ENCODE data around the gene ZPR1. TPM values are rescaled to one million over a fixed set of nuclear protein-coding genes. Genes with fewer than 3 reads are reported as not detected.

The ZPR1 gene
- total RNA-seq, 1 experiment from 2014 or later: 105 TPM

GRCh38 chr11:116832350-116833290, 44.8 kb upstream of the ZPR1 start:
- Mint-ChIP-seq H3K36me3 (ENCODE audit: insufficient read depth, unreplicated experiment) (peaks cover 5% of the 10 kb centered on the region), H3K4me1 (ENCODE audit: insufficient read depth, unreplicated experiment) (no peaks in the 10 kb centered on the region), H3K27ac (ENCODE audit: low read depth, unreplicated experiment) (no peak overlapping the region), H3K4me3 (ENCODE audit: unreplicated experiment) (no peak overlapping the region), H3K9me3 (ENCODE audit: unreplicated experiment) (no peaks in the 10 kb centered on the region), H3K27me3 (ENCODE audit: insufficient read depth, unreplicated experiment) (no peaks in the 10 kb centered on the region)
- DNase-seq (ENCODE audit: unreplicated experiment): no peak
- no peak for TF ChIP-seq CTCF (IDR thresholded peaks at IDR 0.05; ENCODE audit: unreplicated experiment)
- intact Hi-C loops (cut with micrococcal nuclease): no loop called here
- BruUV-seq (replicated peaks): no TSS peak
- ChIA-PET POLR2A (no interaction called here), CTCF (interaction anchor here (0.6 to 7.0 kb wide), 3 partner anchors 25 to 98 kb away, joined by 3 to 124 read pairs (median 5); partner anchors contain the start of genes APOA5 and ZPR1)

DNA sequence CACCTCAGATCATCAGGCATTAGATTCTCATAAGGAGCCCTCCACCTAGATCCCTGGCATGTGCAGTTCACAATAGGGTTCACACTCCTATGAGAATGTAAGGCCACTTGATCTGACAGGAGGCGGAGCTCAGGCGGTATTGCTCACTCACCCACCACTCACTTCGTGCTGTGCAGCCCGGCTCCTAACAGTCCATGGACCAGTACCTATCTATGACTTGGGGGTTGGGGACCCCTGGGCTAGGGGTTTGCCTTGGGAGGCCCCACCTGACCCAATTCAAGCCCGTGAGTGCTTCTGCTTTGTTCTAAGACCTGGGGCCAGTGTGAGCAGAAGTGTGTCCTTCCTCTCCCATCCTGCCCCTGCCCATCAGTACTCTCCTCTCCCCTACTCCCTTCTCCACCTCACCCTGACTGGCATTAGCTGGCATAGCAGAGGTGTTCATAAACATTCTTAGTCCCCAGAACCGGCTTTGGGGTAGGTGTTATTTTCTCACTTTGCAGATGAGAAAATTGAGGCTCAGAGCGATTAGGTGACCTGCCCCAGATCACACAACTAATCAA, 44.0 kb upstream of the ZPR1 start:
- H3K4me1 Mint-ChIP-seq (ENCODE audit: insufficient read depth, unreplicated experiment): no peaks in the 10 kb centered on the region
- H3K27me3 Mint-ChIP-seq (ENCODE audit: insufficient read depth, unreplicated experiment): no peaks in the 10 kb centered on the region
- ChIA-PET POLR2A (no interaction called here), CTCF (interaction anchor here (0.8 to 7.0 kb wide), 3 partner anchors 42 to 282 kb away, joined by 3 to 124 read pairs (median 3); partner anchors contain the start of genes APOA5 and ZPR1)
- H3K9me3 Mint-ChIP-seq (ENCODE audit: unreplicated experiment): no peaks in the 10 kb centered on the region
- no peak overlapping the region for H3K4me3 Mint-ChIP-seq (ENCODE audit: unreplicated experiment)
- intact Hi-C loops (cut with micrococcal nuclease): no loop called here
- H3K36me3 Mint-ChIP-seq (ENCODE audit: insufficient read depth, unreplicated experiment): peaks cover 5% of the 10 kb centered on the region
- BruUV-seq (replicated peaks): no TSS peak
- no peak overlapping the region for H3K27ac Mint-ChIP-seq (ENCODE audit: low read depth, unreplicated experiment)
- no peak for DNase-seq (ENCODE audit: unreplicated experiment)
- TF ChIP-seq CTCF (IDR thresholded peaks at IDR 0.05; ENCODE audit: unreplicated experiment): no peak

DNA sequence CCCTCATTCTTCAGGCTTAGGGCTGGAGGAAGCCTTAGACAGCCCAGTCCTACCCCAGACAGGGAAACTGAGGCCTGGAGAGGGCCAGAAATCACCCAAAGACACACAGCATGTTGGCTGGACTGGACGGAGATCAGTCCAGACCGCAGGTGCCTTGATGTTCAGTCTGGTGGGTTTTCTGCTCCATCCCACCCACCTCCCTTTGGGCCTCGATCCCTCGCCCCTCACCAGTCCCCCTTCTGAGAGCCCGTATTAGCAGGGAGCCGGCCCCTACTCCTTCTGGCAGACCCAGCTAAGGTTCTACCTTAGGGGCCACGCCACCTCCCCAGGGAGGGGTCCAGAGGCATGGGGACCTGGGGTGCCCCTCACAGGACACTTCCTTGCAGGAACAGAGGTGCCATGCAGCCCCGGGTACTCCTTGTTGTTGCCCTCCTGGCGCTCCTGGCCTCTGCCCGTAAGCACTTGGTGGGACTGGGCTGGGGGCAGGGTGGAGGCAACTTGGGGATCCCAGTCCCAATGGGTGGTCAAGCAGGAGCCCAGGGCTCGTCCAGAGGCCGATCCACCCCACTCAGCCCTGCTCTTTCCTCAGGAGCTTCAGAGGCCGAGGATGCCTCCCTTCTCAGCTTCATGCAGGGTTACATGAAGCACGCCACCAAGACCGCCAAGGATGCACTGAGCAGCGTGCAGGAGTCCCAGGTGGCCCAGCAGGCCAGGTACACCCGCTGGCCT, 42.5 kb upstream of the ZPR1 start:
- H3K4me3 Mint-ChIP-seq (ENCODE audit: unreplicated experiment): no peak overlapping the region

More for the DNA sequence above, 42.5 kb upstream of the ZPR1 start:
- ChIA-PET CTCF (interaction anchor here (0.7 kb wide), 1 partner anchor 41 kb away, joined by 3 read pairs; no protein-coding TSS in a partner anchor), POLR2A (interaction anchor here (0.6 kb wide), 1 partner anchor 17 kb away, joined by 3 read pairs; no protein-coding TSS in a partner anchor)
- Mint-ChIP-seq H3K27me3 (ENCODE audit: insufficient read depth, unreplicated experiment) (no peaks in the 10 kb centered on the region), H3K36me3 (ENCODE audit: insufficient read depth, unreplicated experiment) (peaks cover 3% of the 10 kb centered on the region), H3K9me3 (ENCODE audit: unreplicated experiment) (no peaks in the 10 kb centered on the region), H3K4me1 (ENCODE audit: insufficient read depth, unreplicated experiment) (no peaks in the 10 kb centered on the region), H3K27ac (ENCODE audit: low read depth, unreplicated experiment) (no peak overlapping the region)
- no peak for DNase-seq (ENCODE audit: unreplicated experiment)
- no peak for TF ChIP-seq CTCF (IDR thresholded peaks at IDR 0.05; ENCODE audit: unreplicated experiment)
- intact Hi-C loops (cut with micrococcal nuclease): no loop called here
- no TSS peak for BruUV-seq (replicated peaks)
